K562 (cell line): Measurements from ENCODE around the gene ZNRF1.

Source experiments
- CC2D1A ChIP-seq: fragments of 450-650 bp; IDR thresholded peaks from 2 replicates; pipeline ENCODE4 v1.6.1; 2017; ENCODE audit warnings: mild to moderate bottlenecking
- EP300 ChIP-seq: IDR thresholded peaks from 2 replicates; pipeline ENCODE4 v1.6.1; 2012; ENCODE audit warnings: low read length, improper control_type of control experiment
- ETV5 ChIP-seq: sonication (generic); formaldehyde crosslinking; IDR thresholded peaks from 2 replicates; pipeline ENCODE4 v1.4.0; 2020; ENCODE audit warnings: low read depth, mild to moderate bottlenecking, missing genetic modification reagents
- FOXA1 ChIP-seq: fragments of 450-650 bp; IDR thresholded peaks from 2 replicates; pipeline ENCODE4 v1.6.1; 2016; ENCODE audit warnings: mild to moderate bottlenecking, borderline replicate concordance
- HNRNPK ChIP-seq: fragments of 200-400 bp; formaldehyde crosslinking; IDR thresholded peaks from one replicate; pipeline ENCODE4 v1.6.1; 2018; ENCODE audit warnings: mild to moderate bottlenecking, low read depth, low read length; ENCODE audit not compliant: poor library complexity, severe bottlenecking
- KLF1 ChIP-seq: fragments of 450-650 bp; IDR thresholded peaks from 2 replicates; pipeline ENCODE4 v1.6.1; 2016; ENCODE audit warnings: missing genetic modification characterization, missing compliant biosample characterization
- MAFK ChIP-seq: IDR thresholded peaks from 2 replicates; pipeline ENCODE4 v1.6.1; 2011; ENCODE audit warnings: low read length, improper control_type of control experiment
- NR3C1 ChIP-seq: sonication (generic); formaldehyde crosslinking; IDR thresholded peaks from 2 replicates; pipeline ENCODE4 v1.8.1; 2022; ENCODE audit warnings: missing genetic modification reagents
- RAD51 ChIP-seq: fragments of 450-650 bp; IDR thresholded peaks from 2 replicates; pipeline ENCODE4 v1.7.1; 2016; ENCODE audit warnings: low read depth, mild to moderate bottlenecking, borderline replicate concordance
- ZFX ChIP-seq: sonication (generic); formaldehyde crosslinking; IDR thresholded peaks from 2 replicates; pipeline ENCODE4 v1.8.0; 2022; ENCODE audit warnings: mild to moderate bottlenecking, missing genetic modification reagents, moderate library complexity
- TF ChIP-seq, protein P1 (sequence below): fragments of 450-650 bp; formaldehyde crosslinking; IDR thresholded peaks from 2 replicates; pipeline ENCODE4 v1.4.0; 2020; ENCODE audit warnings: mild to moderate bottlenecking, moderate library complexity

DNA sequence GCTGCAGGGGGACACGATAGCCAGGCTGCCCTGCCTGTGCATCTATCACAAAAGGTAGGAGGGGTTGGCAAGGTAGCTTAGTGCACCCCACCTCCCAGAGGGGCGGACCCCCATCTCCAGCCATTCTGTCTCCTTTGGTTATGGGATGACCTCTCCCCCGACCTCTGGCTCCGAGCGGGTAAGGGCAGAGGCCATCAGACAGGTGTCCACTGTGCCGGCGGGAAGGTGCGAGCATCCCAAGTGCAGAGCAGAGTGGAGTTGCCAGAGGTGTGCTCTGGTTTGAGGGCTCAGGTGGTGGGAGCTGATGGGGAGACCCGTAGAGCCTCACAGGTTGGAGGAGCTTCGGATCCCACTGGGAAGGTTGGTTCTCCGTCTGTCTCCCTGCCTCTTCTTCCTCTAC, 106.0 kb downstream of the ZNRF1 start:
- no peak for TF ChIP-seq FOXA1
- no peak for TF ChIP-seq KLF1
- TF ChIP-seq, protein P1, sequence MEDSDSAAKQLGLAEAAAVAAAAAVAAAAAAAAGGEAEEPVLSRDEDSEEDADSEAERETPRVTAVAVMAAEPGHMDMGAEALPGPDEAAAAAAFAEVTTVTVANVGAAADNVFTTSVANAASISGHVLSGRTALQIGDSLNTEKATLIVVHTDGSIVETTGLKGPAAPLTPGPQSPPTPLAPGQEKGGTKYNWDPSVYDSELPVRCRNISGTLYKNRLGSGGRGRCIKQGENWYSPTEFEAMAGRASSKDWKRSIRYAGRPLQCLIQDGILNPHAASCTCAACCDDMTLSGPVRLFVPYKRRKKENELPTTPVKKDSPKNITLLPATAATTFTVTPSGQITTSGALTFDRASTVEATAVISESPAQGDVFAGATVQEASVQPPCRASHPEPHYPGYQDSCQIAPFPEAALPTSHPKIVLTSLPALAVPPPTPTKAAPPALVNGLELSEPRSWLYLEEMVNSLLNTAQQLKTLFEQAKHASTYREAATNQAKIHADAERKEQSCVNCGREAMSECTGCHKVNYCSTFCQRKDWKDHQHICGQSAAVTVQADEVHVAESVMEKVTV (CRISPR knock-in tag), result no peak
- no peak for TF ChIP-seq CC2D1A
- no peak for TF ChIP-seq EP300
- TF ChIP-seq RAD51, result no peak
- no peak for TF ChIP-seq HNRNPK
- TF ChIP-seq NR3C1 (CRISPR knock-in tag), result no peak
- TF ChIP-seq ETV5 (CRISPR knock-in tag), result no peak
- no peak for TF ChIP-seq ZFX (CRISPR knock-in tag)
- TF ChIP-seq MAFK, result no peak
